Measurements from ENCODE around the gene ATP5F1C.
"Not testable (repeated sequence)": the region's sequence is repeated elsewhere in the genome, so short reads cannot be mapped to it uniquely, and the experiment has no call there.

Gene ATP5F1C

GRCh38 chr10:7787857-7788638 lies at the start of gene ATP5F1C, which contains the start of gene KIN:
Gene ATP5F1C (plus strand): TSS chr10:7788177. CDS start chr10:7788208, 31 bp downstream.
Gene KIN (minus strand): TSS chr10:7787993. CDS start chr10:7787933, 60 bp downstream.
- peak; percentile 97 for DNase-seq (ENCODE audit: low read depth)

GRCh38 chr10:7738536-7739407 lies 49.2 kb upstream of the ATP5F1C start:
- no peak for DNase-seq (ENCODE audit: low read depth)

- DNase-seq (ENCODE audit: low read depth) = no peak
Observed at GRCh38 chr10:7744307-7744706, 43.7 kb upstream of the ATP5F1C start.

- DNase-seq (ENCODE audit: low read depth) = peak; percentile 41
Observed at GRCh38 chr10:7748637-7749036, 39.3 kb upstream of the ATP5F1C start.

GRCh38 chr10:7750222-7750621 lies 37.8 kb upstream of the ATP5F1C start:
- DNase-seq (ENCODE audit: low read depth) = no peak

GRCh38 chr10:7752251-7752650 lies 35.7 kb upstream of the ATP5F1C start:
- DNase-seq (ENCODE audit: low read depth) = no peak

- DNase-seq (ENCODE audit: low read depth) = no peak
Observed at GRCh38 chr10:7755103-7755502, 32.9 kb upstream of the ATP5F1C start.

- DNase-seq (ENCODE audit: low read depth) = peak; percentile 47
Observed at GRCh38 chr10:7756360-7756992, 31.5 kb upstream of the ATP5F1C start.

GRCh38 chr10:7763929-7764328 lies 24.0 kb upstream of the ATP5F1C start:
- DNase-seq (ENCODE audit: low read depth) = no peak

GRCh38 chr10:7766241-7766640 lies 21.7 kb upstream of the ATP5F1C start:
- DNase-seq (ENCODE audit: low read depth) = no peak

- DNase-seq (ENCODE audit: low read depth) = peak; percentile 94
Observed at GRCh38 chr10:7767209-7767608, 20.8 kb upstream of the ATP5F1C start.

- DNase-seq (ENCODE audit: low read depth) = no peak
Observed at GRCh38 chr10:7768417-7768816, 19.6 kb upstream of the ATP5F1C start.

- no peak for DNase-seq (ENCODE audit: low read depth)
Observed at GRCh38 chr10:7773845-7774801, 13.9 kb upstream of the ATP5F1C start.

GRCh38 chr10:7776777-7777176 lies 11.2 kb upstream of the ATP5F1C start:
- DNase-seq (ENCODE audit: low read depth) = no peak

- DNase-seq (ENCODE audit: low read depth) = not testable (repeated sequence)
Observed at GRCh38 chr10:7782194-7782593, 5.8 kb upstream of the ATP5F1C start.

- DNase-seq (ENCODE audit: low read depth) = no peak
Observed at GRCh38 chr10:7786430-7786829, 1.5 kb upstream of the ATP5F1C start.

GRCh38 chr10:7787150-7787856 lies 674 bp upstream of the ATP5F1C start:
- DNase-seq (ENCODE audit: low read depth) = peak; percentile 52

GRCh38 chr10:7788639-7789286 lies 786 bp downstream of the ATP5F1C start:
- DNase-seq (ENCODE audit: low read depth) = peak; percentile 44

GRCh38 chr10:7789390-7789789 lies 1.4 kb downstream of the ATP5F1C start:
- peak; percentile 60 for DNase-seq (ENCODE audit: low read depth)

GRCh38 chr10:7792541-7792940 lies 4.6 kb downstream of the ATP5F1C start:
- peak; percentile 34 for DNase-seq (ENCODE audit: low read depth)
